Thyroid gland (tissue), 4 donors: ENCODE data around the gene ARHGAP15. TPM values are rescaled to one million over a fixed set of nuclear protein-coding genes. Genes with fewer than 3 reads are reported as not detected.

Experiments
- DNase-seq, 2 donors: peaks; one replicate each; pipeline ENCODE4 v3.0.0-alpha.2; 2019
- H3K27ac ChIP-seq, 3 donors: fragments of 200-600 bp; sonication (generic); 1 replicate in 2 of 3; 2 replicates in 1 of 3; pipeline ENCODE4 v1.5.1; 2016 to 2019; ENCODE audit warnings: mild to moderate bottlenecking in 1 of 3, moderate library complexity in 1 of 3
- H3K27me3 ChIP-seq: fragments of 200-600 bp; sonication (generic); one replicate; pipeline ENCODE4 v1.5.1; 2019
- H3K36me3 ChIP-seq, 2 donors: fragments of 200-600 bp; sonication (generic); one replicate each; pipeline ENCODE4 v1.5.1; 2016 to 2019
- H3K4me1 ChIP-seq, 2 donors: fragments of 200-600 bp; sonication (generic); one replicate each; pipeline ENCODE4 v1.5.1; 2017 to 2019
- H3K4me3 ChIP-seq, 3 donors: fragments of 200-600 bp; sonication (generic); replicated peaks in 1 of 3; 1 replicate in 2 of 3; 2 replicates in 1 of 3; pipeline ENCODE4 v1.5.1; 2016; ENCODE audit warnings: mild to moderate bottlenecking in 1 of 3
- H3K9me3 ChIP-seq: fragments of 200-600 bp; sonication (generic); one replicate; pipeline ENCODE4 v1.5.1; 2017
- CTCF ChIP-seq, 6 experiments: fragments of 200-600 bp in 3 of 6; fragments of 450-650 bp in 3 of 6; sonication (generic) in 3 of 6; IDR thresholded peaks; one replicate each; pipeline ENCODE4 v1.5.1; 2016 to 2019; ENCODE audit warnings: antibody characterized with exemption in 6 of 6, mild to moderate bottlenecking in 2 of 6, inconsistent platforms in 1 of 6, moderate library complexity in 1 of 6
- POLR2A ChIP-seq, 2 donors: fragments of 450-650 bp; IDR thresholded peaks; one replicate each; pipeline ENCODE4 v1.6.1; 2017; ENCODE audit warnings: antibody characterized with exemption in 2 of 2, mild to moderate bottlenecking in 2 of 2, moderate library complexity in 1 of 2
- WGBS, 2 donors: methylation state at CpG; one replicate each; pipeline ENCODE4 v1.1.5; 2017; 5-methylcytosine and 5-hydroxymethylcytosine counted together
- intact Hi-C: fragments of 100-400 bp; cut with DNase I; formaldehyde crosslinking; loops from one replicate; pipeline ENCODE4 v1.15.1; 2023
- total RNA-seq, 4 donors: library from RNA; depleted of rRNA; stranded (reverse); fragments of >200 nt; gene quantifications; one replicate each; pipeline ENCODE4 v1.2.3, GENCODE V29; 2016

ARHGAP15 gene
- total RNA-seq, 4 donors from 2014 or later = 9.8 to 24.4 (median 11.9) TPM

GRCh38 chr2:143155661-143156060 is 26.4 kb downstream of the ARHGAP15 start:
- Histone ChIP-seq H3K4me1 (no peaks in the 10 kb centered on the region), H3K36me3 (no peaks in the 10 kb centered on the region)
- intact Hi-C loops = no loop called here

GRCh38 chr2:143157001-143157400 is 27.8 kb downstream of the ARHGAP15 start:
- no peak overlapping the region for H3K27ac ChIP-seq
- intact Hi-C loops = no loop called here
- no peaks in the 10 kb centered on the region for H3K27me3 ChIP-seq
- 85 to 90% methylated on average over 1 of the region's 1 CpG for WGBS, 2 donors
- H3K9me3 ChIP-seq = no peaks in the 10 kb centered on the region
- no peaks in the 10 kb centered on the region for H3K36me3 ChIP-seq
- no peak for DNase-seq
- TF ChIP-seq CTCF (IDR thresholded peaks at IDR 0.05) (no peak), POLR2A (IDR thresholded peaks at IDR 0.05) (no peak)
- H3K4me1 ChIP-seq = no peaks in the 10 kb centered on the region
- H3K4me3 ChIP-seq = no peak overlapping the region

More at GRCh38 chr2:143155661-143156060, 26.4 kb downstream of the ARHGAP15 start:
- Histone ChIP-seq H3K4me3 (no peak overlapping the region), H3K27ac (no peak overlapping the region), H3K9me3 (no peaks in the 10 kb centered on the region), H3K27me3 (no peaks in the 10 kb centered on the region)
- DNase-seq = no peak
- TF ChIP-seq POLR2A (IDR thresholded peaks at IDR 0.05) (no peak), CTCF (IDR thresholded peaks at IDR 0.05) (no peak)

- Histone ChIP-seq H3K36me3 (no peaks in the 10 kb centered on the region), H3K27ac (no peak overlapping the region), H3K4me3 (no peak overlapping the region), H3K9me3 (no peaks in the 10 kb centered on the region), H3K4me1 (no peaks in the 10 kb centered on the region), H3K27me3 (no peaks in the 10 kb centered on the region)
- intact Hi-C loops = no loop called here
- DNase-seq = no peak
- TF ChIP-seq POLR2A (IDR thresholded peaks at IDR 0.05) (no peak), CTCF (IDR thresholded peaks at IDR 0.05) (no peak)
- 79 to 84% methylated on average over 3 of the region's 3 CpGs for WGBS, 2 donors
Observed at GRCh38 chr2:143157418-143157817, 28.2 kb downstream of the ARHGAP15 start.

- no peak for TF ChIP-seq POLR2A (IDR thresholded peaks at IDR 0.05)
- no peak for TF ChIP-seq CTCF (IDR thresholded peaks at IDR 0.05)
Observed at GRCh38 chr2:143158098-143158497, 28.9 kb downstream of the ARHGAP15 start.

GRCh38 chr2:143158551-143159485 is 29.6 kb downstream of the ARHGAP15 start:
- Histone ChIP-seq H3K4me1 (no peaks in the 10 kb centered on the region), H3K27ac (no peak overlapping the region), H3K36me3 (no peaks in the 10 kb centered on the region), H3K9me3 (no peaks in the 10 kb centered on the region), H3K4me3 (no peak overlapping the region), H3K27me3 (no peaks in the 10 kb centered on the region)
- intact Hi-C loops = no loop called here
- DNase-seq = no peak
- 67 to 71% methylated on average over 10 of the region's 10 CpGs for WGBS, 2 donors
- no peak for TF ChIP-seq CTCF (IDR thresholded peaks at IDR 0.05)
- no peak for TF ChIP-seq POLR2A (IDR thresholded peaks at IDR 0.05)

More at GRCh38 chr2:143158098-143158497, 28.9 kb downstream of the ARHGAP15 start:
- no peak for DNase-seq
- H3K4me3 ChIP-seq = no peak overlapping the region
- 74 to 85% methylated on average over 3 of the region's 3 CpGs for WGBS, 2 donors
- H3K36me3 ChIP-seq = no peaks in the 10 kb centered on the region
- no peaks in the 10 kb centered on the region for H3K9me3 ChIP-seq
- H3K27ac ChIP-seq = no peak overlapping the region
- H3K27me3 ChIP-seq = no peaks in the 10 kb centered on the region
- H3K4me1 ChIP-seq = no peaks in the 10 kb centered on the region
- intact Hi-C loops = no loop called here
